NK-92 treated with Interleukin-12 subunit alpha and Interleukin-12 subunit beta, amount 100 ng/mL, for 24 hours (cell line): ENCODE results near the gene DCAF4L1.

Source experiments
- DNase-seq: peaks from one replicate; lab custom pipeline; 2025; lab: John Stamatoyannopoulos, UW

DCAF4L1 gene

GRCh38 chr4:41990365-41991111, 9.0 kb downstream of the DCAF4L1 start, which contains the start of gene SLC30A9:
TSS of gene SLC30A9 (plus strand) at chr4:41990530. CDS start at chr4:41990652, 122 bp downstream.
- DNase-seq = peak; percentile 88

- no peak for DNase-seq
These were observed 10.6 kb downstream of the DCAF4L1 start for GRCh38 chr4:41991916-41992767.

GRCh38 chr4:41992967-41993857, 11.7 kb downstream of the DCAF4L1 start:
- no peak for DNase-seq

- DNase-seq = no peak
These were observed 13.0 kb downstream of the DCAF4L1 start for GRCh38 chr4:41994461-41994985.

- no peak for DNase-seq
These were observed 16.5 kb downstream of the DCAF4L1 start for GRCh38 chr4:41998019-41998418.

GRCh38 chr4:41999321-41999720, 17.8 kb downstream of the DCAF4L1 start:
- no peak for DNase-seq

GRCh38 chr4:42008011-42008786, 26.6 kb downstream of the DCAF4L1 start:
- no peak for DNase-seq

GRCh38 chr4:42015438-42015837, 33.9 kb downstream of the DCAF4L1 start:
- DNase-seq = no peak

GRCh38 chr4:42018451-42018850, 36.9 kb downstream of the DCAF4L1 start:
- DNase-seq = no peak
